Vagina (tissue), 2 donors: ENCODE data around the gene NRDE2. TPM values are rescaled to one million over a fixed set of nuclear protein-coding genes. Genes with fewer than 3 reads are reported as not detected.

Source experiments
- DNase-seq, 2 donors: peaks; one replicate each; pipeline ENCODE4 v3.0.0-alpha.2; 2017; ENCODE audit errors: extremely low spot score in 2 of 2
- H3K27ac ChIP-seq: fragments of 200-600 bp; sonication (generic); one replicate; pipeline ENCODE4 v1.5.1; 2019
- H3K27me3 ChIP-seq: fragments of 200-600 bp; sonication (generic); one replicate; pipeline ENCODE4 v1.5.1; 2019
- H3K36me3 ChIP-seq, 2 donors: fragments of 200-600 bp; sonication (generic); one replicate each; pipeline ENCODE4 v1.5.1; 2017 to 2019
- H3K4me1 ChIP-seq: fragments of 200-600 bp; sonication (generic); one replicate; pipeline ENCODE4 v1.5.1; 2019
- H3K4me3 ChIP-seq, 2 donors: fragments of 200-600 bp; sonication (generic); 1 replicate in 1 of 2; 2 replicates in 1 of 2; pipeline ENCODE4 v1.5.1; 2016 to 2019
- H3K9me3 ChIP-seq: fragments of 200-600 bp; sonication (generic); one replicate; pipeline ENCODE4 v1.5.1; 2019
- POLR2A ChIP-seq, 2 donors: fragments of 450-650 bp; IDR thresholded peaks; one replicate each; pipeline ENCODE4 v1.6.1; 2017; ENCODE audit warnings: antibody characterized with exemption in 2 of 2, mild to moderate bottlenecking in 2 of 2, moderate library complexity in 2 of 2
- POLR2AphosphoS5 ChIP-seq, 2 donors: sonication (generic); formaldehyde crosslinking; IDR thresholded peaks; one replicate each; pipeline ENCODE4 v1.9.0; 2017; ENCODE audit warnings: antibody characterized with exemption in 2 of 2, mild to moderate bottlenecking in 2 of 2, low read depth in 1 of 2; ENCODE audit not compliant: insufficient read depth in 1 of 2
- intact Hi-C: fragments of 100-400 bp; cut with DNase I; formaldehyde crosslinking; loops from one replicate; pipeline ENCODE4 v1.15.1; 2023
- total RNA-seq: library from RNA; depleted of rRNA; stranded (reverse); fragments of >200 nt; gene quantifications from one replicate; pipeline ENCODE4 v1.2.3, GENCODE V29; 2016
- TF ChIP-seq, protein P1 (sequence below), 3 experiments: fragments of 450-650 bp in 2 of 3; fragments of 200-600 bp in 1 of 3; sonication (generic) in 1 of 3; IDR thresholded peaks; one replicate each; pipeline ENCODE4 v1.5.1; 2017 to 2019; ENCODE audit warnings: antibody characterized with exemption in 3 of 3, mild to moderate bottlenecking in 2 of 3, moderate library complexity in 2 of 3

NRDE2 gene
- total RNA-seq, 1 donor from 2014 or later = 7.9 TPM

DNA sequence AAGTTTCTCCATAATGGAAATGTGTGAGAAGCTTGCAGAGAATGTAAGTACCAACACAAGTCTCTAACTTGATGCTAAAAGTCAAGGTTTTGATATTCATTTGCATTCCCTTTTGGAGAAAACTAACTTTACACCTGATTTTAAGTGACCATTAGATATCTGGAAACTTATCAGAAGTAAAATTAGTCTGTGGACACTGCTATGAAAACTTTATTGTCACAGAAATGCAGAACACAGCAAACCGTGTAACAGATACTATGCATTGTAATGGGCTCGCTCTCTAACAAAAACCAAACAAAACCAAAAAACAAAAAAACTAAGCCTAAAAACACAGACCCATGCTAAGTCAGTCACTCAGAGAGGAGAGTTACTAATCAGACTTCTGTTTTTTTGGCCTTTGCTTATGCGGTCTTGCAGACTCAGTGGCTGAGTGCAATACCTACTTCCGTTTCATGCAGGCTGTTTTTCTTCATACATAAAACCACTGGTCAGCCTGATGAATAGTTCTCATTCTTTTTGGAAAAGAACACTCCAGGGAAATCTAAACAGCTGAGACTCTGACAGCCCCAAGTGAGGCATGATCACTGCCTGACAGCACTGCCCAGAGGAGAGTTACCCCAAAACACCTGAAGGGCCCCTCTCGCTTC is 35.7 kb downstream of the NRDE2 start:
- intact Hi-C loops = no loop called here
- TF ChIP-seq, protein P1, sequence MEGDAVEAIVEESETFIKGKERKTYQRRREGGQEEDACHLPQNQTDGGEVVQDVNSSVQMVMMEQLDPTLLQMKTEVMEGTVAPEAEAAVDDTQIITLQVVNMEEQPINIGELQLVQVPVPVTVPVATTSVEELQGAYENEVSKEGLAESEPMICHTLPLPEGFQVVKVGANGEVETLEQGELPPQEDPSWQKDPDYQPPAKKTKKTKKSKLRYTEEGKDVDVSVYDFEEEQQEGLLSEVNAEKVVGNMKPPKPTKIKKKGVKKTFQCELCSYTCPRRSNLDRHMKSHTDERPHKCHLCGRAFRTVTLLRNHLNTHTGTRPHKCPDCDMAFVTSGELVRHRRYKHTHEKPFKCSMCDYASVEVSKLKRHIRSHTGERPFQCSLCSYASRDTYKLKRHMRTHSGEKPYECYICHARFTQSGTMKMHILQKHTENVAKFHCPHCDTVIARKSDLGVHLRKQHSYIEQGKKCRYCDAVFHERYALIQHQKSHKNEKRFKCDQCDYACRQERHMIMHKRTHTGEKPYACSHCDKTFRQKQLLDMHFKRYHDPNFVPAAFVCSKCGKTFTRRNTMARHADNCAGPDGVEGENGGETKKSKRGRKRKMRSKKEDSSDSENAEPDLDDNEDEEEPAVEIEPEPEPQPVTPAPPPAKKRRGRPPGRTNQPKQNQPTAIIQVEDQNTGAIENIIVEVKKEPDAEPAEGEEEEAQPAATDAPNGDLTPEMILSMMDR (IDR thresholded peaks at IDR 0.05) = no peak
- TF ChIP-seq POLR2A (IDR thresholded peaks at IDR 0.05) = no peak
- TF ChIP-seq POLR2AphosphoS5 (IDR thresholded peaks at IDR 0.05; ENCODE audit: insufficient read depth in 1 of 2, low read depth in 1 of 2) = no peak
- Histone ChIP-seq H3K27me3 (no peaks in the 10 kb centered on the region), H3K9me3 (no peaks in the 10 kb centered on the region), H3K4me1 (no peaks in the 10 kb centered on the region), H3K4me3 (no peak overlapping the region), H3K27ac (no peak overlapping the region), H3K36me3 (peaks cover 0 to 29% of the 10 kb centered on the region in 2 donors)
- no peak for DNase-seq

DNA sequence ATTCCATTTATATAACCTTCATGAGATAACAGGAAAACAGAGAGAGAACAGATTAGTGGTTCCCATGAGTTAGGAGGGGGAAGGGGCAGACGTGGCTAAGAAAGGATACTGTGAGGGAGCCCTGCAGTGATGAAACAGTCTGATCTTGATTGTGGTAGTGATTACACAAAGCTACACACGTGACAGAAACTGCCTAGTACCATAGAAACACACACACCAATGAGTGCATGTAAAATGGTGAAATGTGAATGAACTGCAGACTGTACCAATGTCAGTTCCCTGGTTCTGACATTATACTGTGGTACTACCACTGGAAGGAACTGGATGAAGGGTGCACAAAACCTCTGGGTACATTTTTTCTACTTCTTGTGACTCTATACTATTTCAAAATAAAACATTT is 36.9 kb downstream of the NRDE2 start:
- H3K4me1 ChIP-seq = no peaks in the 10 kb centered on the region
- H3K36me3 ChIP-seq = peaks cover 0 to 38% of the 10 kb centered on the region in 2 donors
- intact Hi-C loops = no loop called here

DNA sequence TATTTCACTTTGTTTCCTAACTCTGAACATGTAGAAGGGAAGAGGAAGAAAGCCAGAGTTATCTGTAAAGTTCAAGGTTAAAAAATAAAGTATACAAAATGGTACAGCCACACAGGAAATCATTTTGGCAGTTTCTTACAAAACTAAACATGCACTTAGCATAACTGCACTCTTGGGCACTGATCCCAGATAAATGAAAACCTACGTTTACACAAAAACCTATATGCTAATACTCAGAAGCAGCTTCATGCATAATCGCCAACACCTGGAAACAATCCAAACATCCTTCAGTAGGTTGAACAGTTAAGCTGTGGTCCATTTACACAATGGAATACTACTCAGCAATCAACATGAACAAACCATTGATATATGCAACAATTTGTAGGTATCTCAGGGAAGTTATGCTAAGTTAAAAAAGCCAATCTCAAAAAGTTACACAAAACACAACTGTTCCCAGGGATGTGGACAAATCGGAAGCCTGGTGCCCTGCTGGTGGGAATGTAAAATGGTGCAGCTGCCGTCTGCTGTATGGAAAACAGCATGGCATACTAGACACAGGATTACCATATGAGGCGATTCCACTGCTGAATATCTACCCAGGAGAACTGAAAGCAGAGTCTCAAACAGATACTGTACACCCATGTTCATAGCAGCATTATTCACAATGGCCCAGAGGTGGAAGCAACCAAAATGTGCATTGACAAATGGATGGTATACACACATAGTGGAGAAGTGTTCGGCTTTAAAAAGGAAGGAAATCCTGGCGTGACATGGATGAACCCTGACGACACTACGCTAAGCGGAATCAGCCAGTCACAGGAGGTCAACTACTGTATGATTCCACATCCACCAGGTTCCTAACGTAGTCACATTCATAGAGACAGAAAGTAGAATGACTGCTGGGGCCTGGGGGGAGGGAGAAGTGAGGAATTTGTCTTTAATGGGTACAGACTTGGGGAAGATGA is 37.7 kb downstream of the NRDE2 start:
- Histone ChIP-seq H3K27me3 (no peaks in the 10 kb centered on the region), H3K36me3 (peaks cover 0 to 47% of the 10 kb centered on the region in 2 donors), H3K27ac (no peak overlapping the region), H3K4me1 (no peaks in the 10 kb centered on the region), H3K4me3 (no peak overlapping the region), H3K9me3 (no peaks in the 10 kb centered on the region)
- no peak for TF ChIP-seq POLR2AphosphoS5 (IDR thresholded peaks at IDR 0.05; ENCODE audit: insufficient read depth in 1 of 2, low read depth in 1 of 2)
- TF ChIP-seq, protein P1 (IDR thresholded peaks at IDR 0.05) = no peak
- no peak for TF ChIP-seq POLR2A (IDR thresholded peaks at IDR 0.05)
- intact Hi-C loops = no loop called here
- no peak for DNase-seq

More for the DNA sequence above, 36.9 kb downstream of the NRDE2 start:
- Histone ChIP-seq H3K27ac (no peak overlapping the region), H3K4me3 (no peak overlapping the region), H3K27me3 (no peaks in the 10 kb centered on the region), H3K9me3 (no peaks in the 10 kb centered on the region)
- TF ChIP-seq POLR2A (IDR thresholded peaks at IDR 0.05) (no peak), POLR2AphosphoS5 (IDR thresholded peaks at IDR 0.05; ENCODE audit: insufficient read depth in 1 of 2, low read depth in 1 of 2) (no peak)
- TF ChIP-seq, protein P1 (IDR thresholded peaks at IDR 0.05) = no peak
- DNase-seq = no peak

DNA sequence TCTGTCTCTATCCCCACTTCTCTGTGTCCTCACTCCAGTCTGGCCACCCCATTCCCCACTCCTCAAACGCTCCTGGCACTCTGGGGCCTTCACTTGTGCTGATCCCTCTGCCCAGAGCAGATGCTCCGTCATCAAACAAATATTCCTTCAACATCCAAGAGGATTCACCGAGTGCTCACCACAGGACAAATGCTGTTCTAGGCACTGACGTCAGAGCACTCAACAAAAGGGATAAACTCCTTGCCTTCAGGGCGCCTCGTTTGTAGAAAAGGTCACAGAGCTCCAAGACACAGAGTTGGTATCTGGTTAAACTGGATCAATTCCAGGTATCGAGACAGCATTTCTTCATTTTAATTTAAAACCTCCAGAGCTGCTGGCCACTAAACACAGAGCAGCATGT is 40.0 kb downstream of the NRDE2 start:
- Histone ChIP-seq H3K4me3 (no peak overlapping the region), H3K9me3 (no peaks in the 10 kb centered on the region), H3K27ac (no peak overlapping the region), H3K36me3 (peaks cover 0 to 51% of the 10 kb centered on the region in 2 donors), H3K4me1 (no peaks in the 10 kb centered on the region), H3K27me3 (no peaks in the 10 kb centered on the region)
- intact Hi-C loops = no loop called here
- TF ChIP-seq POLR2AphosphoS5 (IDR thresholded peaks at IDR 0.05; ENCODE audit: insufficient read depth in 1 of 2, low read depth in 1 of 2) (no peak), POLR2A (IDR thresholded peaks at IDR 0.05) (no peak)
- TF ChIP-seq, protein P1 (IDR thresholded peaks at IDR 0.05) = no peak
- DNase-seq = no peak
